Measurements from ENCODE around the gene ABCB11.

ABCB11 gene

DNA sequence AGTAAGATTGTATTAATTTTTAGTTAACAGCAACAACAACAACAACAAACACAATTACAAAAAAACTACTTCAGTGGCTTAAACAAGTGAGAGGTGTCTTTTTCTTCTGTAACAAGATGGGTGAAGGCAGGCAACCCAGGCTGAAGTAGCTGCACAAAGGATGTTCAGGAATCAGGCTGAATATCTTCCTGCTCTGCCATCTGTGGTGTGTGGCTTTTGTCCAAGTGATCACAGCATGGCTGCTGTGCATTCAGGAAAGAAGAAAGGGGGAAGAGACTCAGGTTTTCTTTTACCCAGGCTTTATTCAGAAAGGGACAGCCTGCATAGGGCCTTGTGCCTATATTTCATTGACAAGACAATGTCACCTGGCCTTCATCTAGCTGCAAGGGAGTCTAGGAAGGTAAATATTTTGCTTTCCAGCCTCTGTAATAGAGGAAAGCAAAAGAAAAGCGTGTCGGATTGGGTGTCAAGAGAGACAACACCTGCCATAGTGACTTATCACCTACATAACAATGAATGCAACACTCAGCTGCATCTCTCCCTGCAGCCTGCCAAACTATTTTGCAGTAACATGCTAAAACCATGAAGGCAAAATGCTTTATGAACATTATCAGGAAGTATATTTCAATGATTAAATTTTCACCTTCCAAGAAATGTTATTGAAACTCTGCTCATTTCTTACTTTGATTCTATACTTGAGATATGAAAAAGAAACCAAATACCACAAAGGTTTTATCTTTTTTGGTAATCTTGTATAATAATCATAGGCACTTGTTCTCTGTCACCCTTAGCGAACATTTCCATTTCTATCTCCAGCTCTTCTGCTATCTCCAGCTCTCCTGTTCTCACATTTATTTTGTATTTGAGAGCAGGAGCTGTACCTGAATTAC is 115.4 kb downstream of the ABCB11 start:
- DNase-seq (ENCODE audit: low read depth), result no peak
- TF ChIP-seq, protein P1, sequence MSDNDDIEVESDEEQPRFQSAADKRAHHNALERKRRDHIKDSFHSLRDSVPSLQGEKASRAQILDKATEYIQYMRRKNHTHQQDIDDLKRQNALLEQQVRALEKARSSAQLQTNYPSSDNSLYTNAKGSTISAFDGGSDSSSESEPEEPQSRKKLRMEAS (IDR thresholded peaks at IDR 0.05; ENCODE audit: low read depth, low read length), result no peak
- TF ChIP-seq, protein P2, sequence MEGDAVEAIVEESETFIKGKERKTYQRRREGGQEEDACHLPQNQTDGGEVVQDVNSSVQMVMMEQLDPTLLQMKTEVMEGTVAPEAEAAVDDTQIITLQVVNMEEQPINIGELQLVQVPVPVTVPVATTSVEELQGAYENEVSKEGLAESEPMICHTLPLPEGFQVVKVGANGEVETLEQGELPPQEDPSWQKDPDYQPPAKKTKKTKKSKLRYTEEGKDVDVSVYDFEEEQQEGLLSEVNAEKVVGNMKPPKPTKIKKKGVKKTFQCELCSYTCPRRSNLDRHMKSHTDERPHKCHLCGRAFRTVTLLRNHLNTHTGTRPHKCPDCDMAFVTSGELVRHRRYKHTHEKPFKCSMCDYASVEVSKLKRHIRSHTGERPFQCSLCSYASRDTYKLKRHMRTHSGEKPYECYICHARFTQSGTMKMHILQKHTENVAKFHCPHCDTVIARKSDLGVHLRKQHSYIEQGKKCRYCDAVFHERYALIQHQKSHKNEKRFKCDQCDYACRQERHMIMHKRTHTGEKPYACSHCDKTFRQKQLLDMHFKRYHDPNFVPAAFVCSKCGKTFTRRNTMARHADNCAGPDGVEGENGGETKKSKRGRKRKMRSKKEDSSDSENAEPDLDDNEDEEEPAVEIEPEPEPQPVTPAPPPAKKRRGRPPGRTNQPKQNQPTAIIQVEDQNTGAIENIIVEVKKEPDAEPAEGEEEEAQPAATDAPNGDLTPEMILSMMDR (IDR thresholded peaks at IDR 0.05; ENCODE audit: low read depth, low read length), result no peak
- TF ChIP-seq POLR2A (IDR thresholded peaks at IDR 0.05; ENCODE audit: extremely low read depth, insufficient read length) (no peak), MYC (IDR thresholded peaks at IDR 0.05; ENCODE audit: low read depth, low read length) (no peak)
- H3K4me3 ChIP-seq (ENCODE audit: low read depth, low read length), result no peak overlapping the region

DNA sequence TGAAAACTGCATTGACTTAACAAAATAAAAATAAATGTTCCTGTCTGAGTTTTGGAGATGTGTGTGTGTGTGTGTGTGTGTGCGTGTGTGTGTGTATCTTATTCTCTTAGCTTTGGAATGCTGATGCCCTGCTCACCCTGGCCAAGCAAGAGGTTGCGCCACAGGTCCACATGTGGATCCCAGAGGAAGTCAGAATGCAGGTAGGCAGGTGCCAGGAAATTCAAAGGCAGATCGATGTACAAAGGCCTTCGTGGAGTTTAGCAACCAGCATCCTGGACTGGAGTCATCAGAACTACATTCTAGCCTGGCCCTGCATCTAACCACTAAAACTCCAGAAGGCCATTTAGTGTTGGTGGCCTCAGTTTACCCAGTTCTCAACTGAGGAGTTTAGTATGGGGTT is 117.6 kb downstream of the ABCB11 start:
- DNase-seq (ENCODE audit: low read depth), result no peak
- no peak overlapping the region for H3K4me3 ChIP-seq (ENCODE audit: low read depth, low read length)
- TF ChIP-seq MYC (IDR thresholded peaks at IDR 0.05; ENCODE audit: low read depth, low read length), result no peak
- no peak for TF ChIP-seq POLR2A (IDR thresholded peaks at IDR 0.05; ENCODE audit: extremely low read depth, insufficient read length)
- TF ChIP-seq, protein P2 (IDR thresholded peaks at IDR 0.05; ENCODE audit: low read depth, low read length), result no peak
- TF ChIP-seq, protein P1 (IDR thresholded peaks at IDR 0.05; ENCODE audit: low read depth, low read length), result no peak

DNA sequence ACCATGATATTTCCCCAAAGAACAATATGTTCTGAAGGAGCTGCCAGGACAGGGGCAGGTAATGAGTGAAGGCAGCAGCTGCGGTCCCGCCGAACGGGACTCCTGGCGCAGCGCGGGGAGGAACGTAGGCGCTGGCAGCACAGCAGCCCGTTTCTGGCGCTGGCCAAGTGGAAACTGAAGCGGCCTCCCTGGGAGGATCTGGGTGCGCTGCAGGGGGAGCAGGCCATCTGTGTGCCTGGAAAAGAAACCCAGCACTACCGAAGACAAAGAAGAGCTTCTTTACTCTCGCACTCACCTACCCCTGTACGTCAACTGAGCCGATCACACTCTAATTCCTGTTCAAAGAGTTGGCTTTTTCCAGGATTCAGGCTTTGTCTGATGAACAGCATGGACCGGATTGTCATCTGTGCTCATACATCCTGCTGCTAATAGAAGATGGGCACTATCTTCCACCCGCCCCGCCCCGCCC is 118.2 kb downstream of the ABCB11 start:
- TF ChIP-seq, protein P2 (IDR thresholded peaks at IDR 0.05; ENCODE audit: low read depth, low read length), result no peak
- TF ChIP-seq MYC (IDR thresholded peaks at IDR 0.05; ENCODE audit: low read depth, low read length) (no peak), POLR2A (IDR thresholded peaks at IDR 0.05; ENCODE audit: extremely low read depth, insufficient read length) (no peak)
- TF ChIP-seq, protein P1 (IDR thresholded peaks at IDR 0.05; ENCODE audit: low read depth, low read length), result no peak
- H3K4me3 ChIP-seq (ENCODE audit: low read depth, low read length), result no peak overlapping the region
- DNase-seq (ENCODE audit: low read depth), result peak; percentile 30

DNA sequence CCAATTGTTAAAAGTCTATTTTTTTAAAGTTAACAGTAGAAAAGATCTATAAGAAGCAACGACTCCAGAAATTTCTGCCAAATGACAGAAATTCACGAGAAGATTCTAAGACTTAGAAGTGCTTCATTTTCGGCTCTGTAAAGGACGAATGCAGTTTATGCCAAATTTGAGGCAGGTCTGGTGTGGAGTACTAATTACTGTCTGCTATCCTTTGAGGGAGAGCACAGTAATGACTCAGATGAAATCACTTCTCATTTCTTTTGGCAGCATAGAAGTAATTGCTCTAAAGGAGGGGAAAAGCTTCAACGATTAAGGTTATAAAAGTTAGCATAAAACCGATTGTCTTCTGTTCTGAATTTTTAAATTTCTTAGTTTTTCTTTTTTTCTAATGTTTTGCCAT is 118.7 kb downstream of the ABCB11 start:
- peak; percentile 11 for DNase-seq (ENCODE audit: low read depth)
- no peak overlapping the region for H3K4me3 ChIP-seq (ENCODE audit: low read depth, low read length)
- TF ChIP-seq MYC (IDR thresholded peaks at IDR 0.05; ENCODE audit: low read depth, low read length), result no peak
- TF ChIP-seq, protein P2 (IDR thresholded peaks at IDR 0.05; ENCODE audit: low read depth, low read length), result no peak
- TF ChIP-seq, protein P1 (IDR thresholded peaks at IDR 0.05; ENCODE audit: low read depth, low read length), result no peak
- TF ChIP-seq POLR2A (IDR thresholded peaks at IDR 0.05; ENCODE audit: extremely low read depth, insufficient read length), result no peak

DNA sequence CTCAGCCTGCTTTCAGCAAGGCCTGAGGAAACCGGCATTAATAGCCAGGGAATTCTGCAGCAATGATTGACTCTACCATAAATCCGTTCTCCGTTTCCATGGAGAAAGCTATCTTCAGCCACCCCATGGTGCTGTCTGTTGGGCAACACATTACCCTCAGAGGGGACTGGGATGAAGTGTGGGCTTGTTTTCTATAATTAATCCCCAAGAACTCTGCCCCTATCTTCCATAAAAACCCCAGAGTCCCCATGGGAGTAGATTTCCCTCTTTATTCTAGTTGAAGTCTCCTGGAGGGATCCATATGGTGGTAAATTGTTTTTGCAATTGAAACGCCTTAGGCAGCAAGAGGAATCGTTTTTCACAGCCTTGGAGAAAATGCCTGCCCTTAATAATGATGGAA is 120.8 kb downstream of the ABCB11 start:
- TF ChIP-seq, protein P2 (IDR thresholded peaks at IDR 0.05; ENCODE audit: low read depth, low read length), result no peak
- TF ChIP-seq, protein P1 (IDR thresholded peaks at IDR 0.05; ENCODE audit: low read depth, low read length), result no peak
- H3K4me3 ChIP-seq (ENCODE audit: low read depth, low read length), result no peak overlapping the region
- DNase-seq (ENCODE audit: low read depth), result no peak
